ENCODE measurements around the gene CTTNBP2. TPM values are rescaled to one million over a fixed set of nuclear protein-coding genes. Genes with fewer than 3 reads are reported as not detected.

CTTNBP2 gene
- total RNA-seq, 2 donors from 2014 or later = not detected

GRCh38 chr7:117844678-117845077, 28.6 kb downstream of the CTTNBP2 start:
- Mint-ChIP-seq H3K9me3 (peaks cover 18 to 22% of the 10 kb centered on the region in 2 donors), H3K27ac (no peak overlapping the region), H3K36me3 (no peaks in the 10 kb centered on the region)
- DNase-seq (ENCODE audit: low spot score in 2 of 2) (no peak), ATAC-seq (no peak)

- Mint-ChIP-seq H3K27ac (no peak overlapping the region), H3K36me3 (no peaks in the 10 kb centered on the region), H3K9me3 (peaks cover 18 to 22% of the 10 kb centered on the region in 2 donors)
- no peak for DNase-seq (ENCODE audit: low spot score in 2 of 2)
- no peak for ATAC-seq
Observed at GRCh38 chr7:117841611-117842010, 31.6 kb downstream of the CTTNBP2 start.

- DNase-seq (ENCODE audit: low spot score in 2 of 2) = no peak
- Mint-ChIP-seq H3K9me3 (peaks cover 18 to 22% of the 10 kb centered on the region in 2 donors), H3K36me3 (no peaks in the 10 kb centered on the region), H3K27ac (no peak overlapping the region)
- no peak for ATAC-seq
Observed at GRCh38 chr7:117841011-117841410, 32.2 kb downstream of the CTTNBP2 start.

- no peak overlapping the region for H3K27ac Mint-ChIP-seq
- H3K9me3 Mint-ChIP-seq = peaks cover 18 to 22% of the 10 kb centered on the region in 2 donors
- ATAC-seq (no peak), DNase-seq (ENCODE audit: low spot score in 2 of 2) (no peak)
- H3K36me3 Mint-ChIP-seq = no peaks in the 10 kb centered on the region
Observed at GRCh38 chr7:117839507-117839906, 33.7 kb downstream of the CTTNBP2 start.

GRCh38 chr7:117837841-117838240, 35.4 kb downstream of the CTTNBP2 start:
- Mint-ChIP-seq H3K9me3 (peaks cover 10 to 14% of the 10 kb centered on the region in 2 donors), H3K27ac (no peak overlapping the region), H3K36me3 (peaks cover 0 to 5% of the 10 kb centered on the region in 2 donors)
- ATAC-seq (no peak), DNase-seq (ENCODE audit: low spot score in 2 of 2) (no peak)

- DNase-seq (ENCODE audit: low spot score in 2 of 2) (no peak), ATAC-seq (no peak)
- H3K36me3 Mint-ChIP-seq = peaks cover 0 to 5% of the 10 kb centered on the region in 2 donors
- peaks cover 5 to 14% of the 10 kb centered on the region in 2 donors for H3K9me3 Mint-ChIP-seq
- no peak overlapping the region for H3K27ac Mint-ChIP-seq
Observed at GRCh38 chr7:117835016-117835664, 38.1 kb downstream of the CTTNBP2 start.

- H3K9me3 Mint-ChIP-seq = peaks cover 5 to 14% of the 10 kb centered on the region in 2 donors
- no peak for ATAC-seq
- H3K36me3 Mint-ChIP-seq = peaks cover 0 to 5% of the 10 kb centered on the region in 2 donors
Observed at GRCh38 chr7:117830422-117830954, 42.8 kb downstream of the CTTNBP2 start.

GRCh38 chr7:117829450-117830117, 43.7 kb downstream of the CTTNBP2 start:
- DNase-seq (ENCODE audit: low spot score in 2 of 2) (no peak), ATAC-seq (no peak)
- no peak overlapping the region for H3K27ac Mint-ChIP-seq
- H3K36me3 Mint-ChIP-seq = peaks cover 0 to 5% of the 10 kb centered on the region in 2 donors
- peaks cover 5 to 14% of the 10 kb centered on the region in 2 donors for H3K9me3 Mint-ChIP-seq

More at GRCh38 chr7:117830422-117830954, 42.8 kb downstream of the CTTNBP2 start:
- no peak overlapping the region for H3K27ac Mint-ChIP-seq
- no peak for DNase-seq (ENCODE audit: low spot score in 2 of 2)

- Mint-ChIP-seq H3K27ac (no peak overlapping the region), H3K36me3 (peaks cover 0 to 5% of the 10 kb centered on the region in 2 donors), H3K9me3 (peaks cover 5 to 14% of the 10 kb centered on the region in 2 donors)
- ATAC-seq (no peak), DNase-seq (ENCODE audit: low spot score in 2 of 2) (no peak)
Observed at GRCh38 chr7:117828825-117829224, 44.4 kb downstream of the CTTNBP2 start.

GRCh38 chr7:117827862-117828261, 45.4 kb downstream of the CTTNBP2 start:
- H3K9me3 Mint-ChIP-seq = peaks cover 0 to 8% of the 10 kb centered on the region in 2 donors
- ATAC-seq = no peak
- no peak for DNase-seq (ENCODE audit: low spot score in 2 of 2)
- H3K36me3 Mint-ChIP-seq = no peaks in the 10 kb centered on the region
- no peak overlapping the region for H3K27ac Mint-ChIP-seq

- DNase-seq (ENCODE audit: low spot score in 2 of 2) (no peak), ATAC-seq (no peak)
- H3K27ac Mint-ChIP-seq = no peak overlapping the region
Observed at GRCh38 chr7:117825132-117825531, 48.1 kb downstream of the CTTNBP2 start.

GRCh38 chr7:117824592-117824991, 48.6 kb downstream of the CTTNBP2 start:
- DNase-seq (ENCODE audit: low spot score in 2 of 2) (no peak), ATAC-seq (no peak)
- Mint-ChIP-seq H3K36me3 (no peaks in the 10 kb centered on the region), H3K27ac (no peak overlapping the region), H3K9me3 (no peaks in the 10 kb centered on the region)

More at GRCh38 chr7:117825132-117825531, 48.1 kb downstream of the CTTNBP2 start:
- no peaks in the 10 kb centered on the region for H3K9me3 Mint-ChIP-seq
- no peaks in the 10 kb centered on the region for H3K36me3 Mint-ChIP-seq

- DNase-seq (ENCODE audit: low spot score in 2 of 2) = no peak
- no peak overlapping the region for H3K27ac Mint-ChIP-seq
- no peaks in the 10 kb centered on the region for H3K36me3 Mint-ChIP-seq
- ATAC-seq = no peak
- H3K9me3 Mint-ChIP-seq = no peaks in the 10 kb centered on the region
Observed at GRCh38 chr7:117819558-117819957, 53.7 kb downstream of the CTTNBP2 start.

GRCh38 chr7:117818232-117818631, 55.0 kb downstream of the CTTNBP2 start:
- no peak overlapping the region for H3K27ac Mint-ChIP-seq
- DNase-seq (ENCODE audit: low spot score in 2 of 2) = no peak
- no peaks in the 10 kb centered on the region for H3K36me3 Mint-ChIP-seq
- ATAC-seq = no peak
- no peaks in the 10 kb centered on the region for H3K9me3 Mint-ChIP-seq

- no peak for ATAC-seq
- H3K9me3 Mint-ChIP-seq = no peaks in the 10 kb centered on the region
- H3K27ac Mint-ChIP-seq = no peak overlapping the region
- no peak for DNase-seq (ENCODE audit: low spot score in 2 of 2)
- no peaks in the 10 kb centered on the region for H3K36me3 Mint-ChIP-seq
Observed at GRCh38 chr7:117816727-117817126, 56.5 kb downstream of the CTTNBP2 start.

GRCh38 chr7:117811696-117812095, 61.5 kb downstream of the CTTNBP2 start:
- no peaks in the 10 kb centered on the region for H3K9me3 Mint-ChIP-seq
- ATAC-seq (no peak), DNase-seq (ENCODE audit: low spot score in 2 of 2) (no peak)
- H3K36me3 Mint-ChIP-seq = no peaks in the 10 kb centered on the region
- no peak overlapping the region for H3K27ac Mint-ChIP-seq

- no peak for ATAC-seq
- Mint-ChIP-seq H3K27ac (no peak overlapping the region), H3K9me3 (no peaks in the 10 kb centered on the region), H3K36me3 (no peaks in the 10 kb centered on the region)
- DNase-seq (ENCODE audit: low spot score in 2 of 2) = no peak
Observed at GRCh38 chr7:117810642-117811512, 62.4 kb downstream of the CTTNBP2 start.
